Left colon (tissue), 2 donors: ENCODE results near the gene ADAM19. TPM values are rescaled to one million over a fixed set of nuclear protein-coding genes. Genes with fewer than 3 reads are reported as not detected.

Experiments used
- ATAC-seq: fragments of 200-7000 bp; cut with Tn5 transposase; one replicate; pipeline ENCODE4 v1.9.1; 2020; ENCODE audit warnings: mild to moderate bottlenecking, moderate library complexity
- DNase-seq, 2 donors: peaks; one replicate each; pipeline ENCODE4 v3.0.0-alpha.2; 2020
- intact Hi-C, 2 donors: fragments of 100-400 bp; cut with DNase I in 1 of 2; cut with micrococcal nuclease in 1 of 2; formaldehyde crosslinking; loops; one replicate each; pipeline versions ENCODE4 v1.11.2 to v1.14.0; 2022; cut with DNase I, micrococcal nuclease
- long read RNA-seq: library from polyadenylated mRNA; unstranded; transcript quantifications from one replicate; pipeline ENCODE4 v2.0.0, GENCODE V29; 2021
- total RNA-seq, 2 donors: library from RNA; stranded (reverse); fragmentation: NEBNext Ultra II Directional; extraction: Animal tissue kit (Norgen Biotek cat#: 25700); gene quantifications; one replicate each; pipeline ENCODE4 v1.2.1, GENCODE V29; 2021
- donor health status: DM: no; HTN: no; CAD: no.
- donor health status: DM: yes; HTN: yes; CAD: no.

The ADAM19 gene
- 1 to 10 TPM; 2.7 to 9.1 TPM for total RNA-seq
- long read RNA-seq, result 0 reads

- ATAC-seq (peak; percentile 76), DNase-seq (peak; percentile 49 to 57)
- intact Hi-C loops, result no loop called here
These were observed at the start of gene ADAM19 for GRCh38 chr5:157575381-157576020. TSS of gene ADAM19 (minus strand) at chr5:157575775. CDS start at chr5:157575696, 79 bp downstream.

- DNase-seq (no peak), ATAC-seq (peak; percentile 88)
- intact Hi-C loops, result no loop called here
These were observed 48.6 kb upstream of the ADAM19 start for GRCh38 chr5:157624144-157624543.

- intact Hi-C loops, result no loop called here
- no peak for ATAC-seq
- DNase-seq, result no peak
These were observed 45.2 kb upstream of the ADAM19 start for GRCh38 chr5:157620776-157621175.

- intact Hi-C loops, result no loop called here
- ATAC-seq (no peak), DNase-seq (no peak)
These were observed 42.7 kb upstream of the ADAM19 start for GRCh38 chr5:157618191-157618765.

GRCh38 chr5:157616785-157617184, 41.2 kb upstream of the ADAM19 start:
- ATAC-seq (no peak), DNase-seq (no peak)
- intact Hi-C loops, result no loop called here

- intact Hi-C loops, result no loop called here
- no peak for DNase-seq
- no peak for ATAC-seq
These were observed 38.0 kb upstream of the ADAM19 start for GRCh38 chr5:157613385-157614245.

- ATAC-seq (no peak), DNase-seq (no peak)
- intact Hi-C loops, result no loop called here
These were observed 37.0 kb upstream of the ADAM19 start for GRCh38 chr5:157612581-157612980.

GRCh38 chr5:157611571-157612476, 36.2 kb upstream of the ADAM19 start:
- DNase-seq, result no peak
- intact Hi-C loops, result no loop called here
- ATAC-seq, result no peak

- no peak for DNase-seq
- no peak for ATAC-seq
- intact Hi-C loops, result no loop called here
These were observed 35.4 kb upstream of the ADAM19 start for GRCh38 chr5:157610990-157611389.

- DNase-seq, result no peak
- no peak for ATAC-seq
- intact Hi-C loops, result no loop called here
These were observed 33.5 kb upstream of the ADAM19 start for GRCh38 chr5:157608972-157609565.

- no peak for DNase-seq
- intact Hi-C loops, result no loop called here
- ATAC-seq, result no peak
These were observed 32.0 kb upstream of the ADAM19 start for GRCh38 chr5:157607371-157608161.

- DNase-seq (no peak), ATAC-seq (no peak)
- intact Hi-C loops, result no loop called here
These were observed 30.5 kb upstream of the ADAM19 start for GRCh38 chr5:157606046-157606445.

GRCh38 chr5:157603333-157604190, 28.0 kb upstream of the ADAM19 start:
- no peak for ATAC-seq
- intact Hi-C loops, result no loop called here

GRCh38 chr5:157602505-157602904, 26.9 kb upstream of the ADAM19 start:
- no peak for ATAC-seq
- intact Hi-C loops, result no loop called here
- no peak for DNase-seq

More at GRCh38 chr5:157603333-157604190, 28.0 kb upstream of the ADAM19 start:
- no peak for DNase-seq

GRCh38 chr5:157600252-157600651, 24.7 kb upstream of the ADAM19 start:
- no peak for DNase-seq
- intact Hi-C loops, result no loop called here
- no peak for ATAC-seq

- no peak for ATAC-seq
- DNase-seq, result no peak
- intact Hi-C loops, result no loop called here
These were observed 24.0 kb upstream of the ADAM19 start for GRCh38 chr5:157599565-157599964.

GRCh38 chr5:157598350-157598936, 22.9 kb upstream of the ADAM19 start:
- intact Hi-C loops, result no loop called here
- DNase-seq (no peak), ATAC-seq (no peak)
